Left ventricle myocardium inferior (tissue), 1 donor: ENCODE results near the gene PLSCR2. TPM values are rescaled to one million over a fixed set of nuclear protein-coding genes. Genes with fewer than 3 reads are reported as not detected.
A peak's percentile ranks its signal among the peaks of the same experiment; 100 is the strongest.

Source experiments
- DNase-seq: peaks from one replicate; pipeline ENCODE4 v3.0.0-alpha.2; 2020
- H3K27ac ChIP-seq: fragments of 200-600 bp; replicated peaks from 2 replicates; pipeline ENCODE4 v1.8.0; 2021
- H3K27me3 ChIP-seq: fragments of 200-600 bp; 2 replicates; pipeline ENCODE4 v1.8.0; 2021; ENCODE audit warnings: low read depth
- H3K36me3 ChIP-seq: fragments of 200-600 bp; 2 replicates; pipeline ENCODE4 v1.8.0; 2021
- H3K4me1 ChIP-seq: fragments of 200-600 bp; 2 replicates; pipeline ENCODE4 v1.8.0; 2021
- H3K4me3 ChIP-seq: fragments of 200-600 bp; 2 replicates; pipeline ENCODE4 v1.8.0; 2021; ENCODE audit warnings: mild to moderate bottlenecking, moderate library complexity
- H3K9me3 ChIP-seq: fragments of 200-600 bp; replicated peaks from 2 replicates; pipeline ENCODE4 v1.8.0; 2021
- intact Hi-C: fragments of 100-400 bp; cut with micrococcal nuclease; formaldehyde crosslinking; loops from one replicate; pipeline ENCODE4 v1.11.0; 2022
- total RNA-seq: library from RNA; stranded (reverse); fragmentation: NEBNext Ultra II Directional; extraction: Animal tissue kit (Norgen Biotek cat#: 25700); gene quantifications from one replicate; pipeline ENCODE4 v1.2.1, GENCODE V29; 2021
- TF ChIP-seq, protein P1 (sequence below): fragments of 200-600 bp; IDR thresholded peaks from 2 replicates; pipeline ENCODE4 v1.8.0; 2021; ENCODE audit warnings: antibody characterized with exemption, mild to moderate bottlenecking, borderline replicate concordance
- donor health status: DM: no; HTN: yes; CAD: no; lungs with severe emphysema.

PLSCR2 gene
- total RNA-seq, 1 donor from 2014 or later, result not detected

DNA sequence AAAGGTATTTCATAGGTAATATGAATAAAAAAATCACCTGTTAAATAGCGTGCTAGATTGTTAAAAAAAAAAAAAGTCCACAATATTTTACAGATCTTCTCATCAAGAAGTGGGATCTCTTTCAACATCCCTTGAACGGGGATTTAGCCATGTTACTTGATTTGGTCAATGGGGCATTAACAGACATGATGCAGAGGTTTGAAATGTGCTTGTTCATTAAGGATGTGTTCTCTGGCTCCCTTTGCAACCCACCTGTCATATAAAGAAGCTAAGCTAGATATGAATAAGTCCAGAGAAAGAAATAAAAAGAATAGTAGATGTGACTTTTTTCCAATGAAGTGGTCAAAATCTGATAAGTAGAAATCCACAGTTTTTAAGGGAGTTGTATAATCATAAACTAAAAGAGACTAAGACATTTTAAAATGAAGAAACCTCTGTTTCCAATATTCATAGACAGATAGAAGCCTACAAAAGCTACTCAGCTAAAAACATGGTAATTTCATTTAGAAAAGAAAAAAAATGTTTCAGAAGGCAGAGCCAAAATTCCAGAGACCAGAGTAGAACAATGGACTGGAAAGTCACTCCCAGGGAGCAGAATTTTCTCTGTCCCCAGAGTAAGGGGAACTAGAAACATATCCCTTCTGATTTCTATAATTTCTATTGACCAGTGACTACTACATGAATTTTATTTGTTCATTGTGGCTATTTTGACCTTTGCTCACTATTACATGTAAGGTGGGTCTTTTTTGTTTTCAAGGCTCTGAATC is 79.2 kb downstream of the PLSCR2 start:
- peaks cover 18% of the 10 kb centered on the region for H3K4me1 ChIP-seq
- intact Hi-C loops, result no loop called here
- H3K9me3 ChIP-seq, result no peaks in the 10 kb centered on the region
- H3K27ac ChIP-seq, result peak overlapping the region; percentile 73
- no peaks in the 10 kb centered on the region for H3K36me3 ChIP-seq
- no peak overlapping the region for H3K4me3 ChIP-seq
- TF ChIP-seq, protein P1, sequence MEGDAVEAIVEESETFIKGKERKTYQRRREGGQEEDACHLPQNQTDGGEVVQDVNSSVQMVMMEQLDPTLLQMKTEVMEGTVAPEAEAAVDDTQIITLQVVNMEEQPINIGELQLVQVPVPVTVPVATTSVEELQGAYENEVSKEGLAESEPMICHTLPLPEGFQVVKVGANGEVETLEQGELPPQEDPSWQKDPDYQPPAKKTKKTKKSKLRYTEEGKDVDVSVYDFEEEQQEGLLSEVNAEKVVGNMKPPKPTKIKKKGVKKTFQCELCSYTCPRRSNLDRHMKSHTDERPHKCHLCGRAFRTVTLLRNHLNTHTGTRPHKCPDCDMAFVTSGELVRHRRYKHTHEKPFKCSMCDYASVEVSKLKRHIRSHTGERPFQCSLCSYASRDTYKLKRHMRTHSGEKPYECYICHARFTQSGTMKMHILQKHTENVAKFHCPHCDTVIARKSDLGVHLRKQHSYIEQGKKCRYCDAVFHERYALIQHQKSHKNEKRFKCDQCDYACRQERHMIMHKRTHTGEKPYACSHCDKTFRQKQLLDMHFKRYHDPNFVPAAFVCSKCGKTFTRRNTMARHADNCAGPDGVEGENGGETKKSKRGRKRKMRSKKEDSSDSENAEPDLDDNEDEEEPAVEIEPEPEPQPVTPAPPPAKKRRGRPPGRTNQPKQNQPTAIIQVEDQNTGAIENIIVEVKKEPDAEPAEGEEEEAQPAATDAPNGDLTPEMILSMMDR, result no peak
- H3K27me3 ChIP-seq, result no peaks in the 10 kb centered on the region
- DNase-seq, result no peak

DNA sequence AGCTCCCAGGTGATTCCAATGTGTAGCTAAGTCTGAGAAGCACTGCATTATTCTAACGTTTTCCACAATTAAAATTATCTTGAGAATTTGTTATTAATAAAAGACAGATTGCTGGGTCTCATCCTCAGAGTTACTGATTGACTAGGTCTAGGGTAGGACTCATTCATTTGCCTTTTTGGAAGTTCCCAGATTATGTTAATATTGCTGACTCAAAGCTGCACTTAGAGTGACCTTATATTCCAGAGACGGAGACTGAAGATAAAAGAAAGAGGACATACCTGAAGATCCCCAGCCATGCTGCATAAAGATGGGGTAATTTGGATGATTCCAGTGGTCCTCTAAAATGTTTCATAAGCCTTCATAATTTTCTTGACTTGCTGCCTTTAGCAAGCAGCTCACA is 81.8 kb downstream of the PLSCR2 start:
- DNase-seq, result no peak
- Histone ChIP-seq H3K9me3 (no peaks in the 10 kb centered on the region), H3K27me3 (no peaks in the 10 kb centered on the region), H3K36me3 (no peaks in the 10 kb centered on the region), H3K27ac (no peak overlapping the region), H3K4me3 (no peak overlapping the region), H3K4me1 (peaks cover 18% of the 10 kb centered on the region)
- intact Hi-C loops, result no loop called here
- TF ChIP-seq, protein P1, result no peak

DNA sequence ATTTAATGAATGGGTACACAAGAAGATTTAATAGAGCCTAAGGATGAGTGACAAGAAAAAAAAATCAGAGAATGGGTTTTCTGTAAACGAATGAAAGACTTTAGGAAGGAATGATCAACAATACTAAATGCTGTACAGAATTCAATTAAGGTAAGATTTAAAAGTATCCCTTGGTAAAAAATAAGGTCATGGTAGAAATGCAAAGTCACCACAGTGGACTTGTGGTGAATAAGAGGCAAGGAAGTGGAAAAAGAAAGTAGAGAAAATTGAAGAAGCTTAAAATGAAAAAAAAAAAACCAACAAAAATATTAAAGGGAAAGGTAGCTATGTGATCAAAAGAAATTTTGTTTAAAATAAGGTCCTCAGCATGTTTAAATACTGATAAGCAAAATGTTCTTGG is 82.4 kb downstream of the PLSCR2 start:
- Histone ChIP-seq H3K4me3 (no peak overlapping the region), H3K27me3 (no peaks in the 10 kb centered on the region), H3K36me3 (no peaks in the 10 kb centered on the region), H3K27ac (no peak overlapping the region), H3K4me1 (peaks cover 18% of the 10 kb centered on the region), H3K9me3 (no peaks in the 10 kb centered on the region)
- intact Hi-C loops, result no loop called here
- TF ChIP-seq, protein P1, result no peak
- DNase-seq, result no peak

DNA sequence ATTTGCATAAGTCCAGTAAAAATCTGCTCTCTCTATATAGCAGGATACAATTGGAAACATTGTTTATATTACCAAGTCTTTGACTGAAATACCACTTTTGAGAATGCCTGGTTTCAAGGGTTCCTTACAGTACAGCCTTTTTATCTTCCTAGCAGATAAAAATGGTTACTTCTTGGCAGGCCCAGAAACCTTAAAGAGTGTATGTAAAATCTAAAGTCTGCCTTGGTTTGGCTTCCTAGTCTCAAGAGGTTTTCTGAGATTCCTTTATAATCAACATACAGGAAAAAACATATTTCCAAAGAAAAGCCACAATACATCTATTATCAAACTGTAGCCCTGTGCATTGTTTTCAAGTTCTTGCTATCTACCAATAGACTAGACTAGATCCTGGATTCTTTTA is 84.6 kb downstream of the PLSCR2 start:
- H3K4me3 ChIP-seq, result no peak overlapping the region
- H3K4me1 ChIP-seq, result peaks cover under 1% of the 10 kb centered on the region
- DNase-seq, result no peak
- no peaks in the 10 kb centered on the region for H3K27me3 ChIP-seq
- no peaks in the 10 kb centered on the region for H3K36me3 ChIP-seq
- intact Hi-C loops, result no loop called here
- H3K27ac ChIP-seq, result no peak overlapping the region
- H3K9me3 ChIP-seq, result no peaks in the 10 kb centered on the region
- TF ChIP-seq, protein P1, result no peak

Other genes starting within 250 kb of the PLSCR2 start
- gene PLSCR4, start 218.5 kb downstream of the PLSCR2 start, total RNA-seq, result 12.1 TPM
- gene PLSCR1, start 75.0 kb upstream of the PLSCR2 start, total RNA-seq, result 25.4 TPM
- gene PLSCR5, start 135.8 kb upstream of the PLSCR2 start, total RNA-seq, result not detected